H1 (cell line): Measurements from ENCODE around the gene RFFL. TPM values are rescaled to one million over a fixed set of nuclear protein-coding genes. Genes with fewer than 3 reads are reported as not detected.

Experiments
- ATF3 ChIP-seq: IDR thresholded peaks from 2 replicates; pipeline ENCODE4 v1.6.1; 2011; ENCODE audit warnings: low read depth, mild to moderate bottlenecking, low read length; ENCODE audit not compliant: insufficient read depth
- CHD7 ChIP-seq: fragments of 300-600 bp; sonication (generic); IDR thresholded peaks from 2 replicates; pipeline ENCODE4 v1.7.1; 2012; ENCODE audit warnings: low read length, moderate library complexity, mild to moderate bottlenecking, inconsistent platforms; ENCODE audit not compliant: insufficient replicate concordance
- JUND ChIP-seq: IDR thresholded peaks from 2 replicates; pipeline ENCODE4 v1.6.1; 2011; ENCODE audit warnings: mild to moderate bottlenecking, improper control_type of control experiment, low read length
- SIX5 ChIP-seq: IDR thresholded peaks from 2 replicates; pipeline ENCODE4 v1.6.1; 2011; ENCODE audit warnings: mild to moderate bottlenecking, low read depth, low read length
- SP1 ChIP-seq: IDR thresholded peaks from 2 replicates; pipeline ENCODE4 v1.6.1; 2011; ENCODE audit warnings: low read depth, low read length
- TAF7 ChIP-seq: optimal IDR thresholded peaks from 2 replicates; pipeline ENCODE3; 2011; ENCODE audit warnings: low read depth, mild to moderate bottlenecking, inconsistent platforms, low read length, moderate library complexity, borderline replicate concordance
- TCF12 ChIP-seq: IDR thresholded peaks from 2 replicates; pipeline ENCODE4 v1.6.1; 2011; ENCODE audit warnings: low read depth, mild to moderate bottlenecking, low read length
- USF2 ChIP-seq: IDR thresholded peaks from 2 replicates; pipeline ENCODE4 v1.6.1; 2011; ENCODE audit warnings: low read length, improper control_type of control experiment
- polyA plus RNA-seq, 7 experiments: library from polyadenylated mRNA; depleted of rRNA in 3 of 7; stranded (reverse) in 5 of 7; unstranded in 2 of 7; fragments of >200 nt in 5 of 7; fragments of 200-250 nt in 2 of 7; gene quantifications; 1 replicate in 5 of 7; 2 replicates in 1 of 7; 4 replicates in 1 of 7; pipeline versions ENCODE4 v1.2.1 to v1.2.3, GENCODE V29; 2011 to 2013; ENCODE audit warnings: missing spikeins in 2 of 7, mixed read lengths in 2 of 7
- total RNA-seq: library from RNA; stranded (reverse); fragmentation: NEBNext Ultra II Directional; extraction: Animal tissue kit (Norgen Biotek cat#: 25700); gene quantifications from 2 replicates; pipeline ENCODE4 v1.2.1, GENCODE V29; 2021

RFFL gene
- total and polyA plus RNA-seq, 2 of the 8 experiments (the other 6 are each of a cell fraction or from before 2014, with no cell fraction given), result 14.0 to 24.5 TPM

- no peak for TF ChIP-seq CHD7
- no peak for TF ChIP-seq SIX5
- TF ChIP-seq JUND, result no peak
- TF ChIP-seq USF2, result no peak
- no peak for TF ChIP-seq TCF12
- no peak for TF ChIP-seq SP1
- TF ChIP-seq TAF7, result no peak
- TF ChIP-seq ATF3, result no peak
Observed at GRCh38 chr17:35074711-35075707, 11.5 kb upstream of the RFFL start (continued).
